HFF-Myc (cell line): ENCODE results near the gene PAX3.

Experiments used
- DNase-seq: peaks from one replicate; pipeline ENCODE4 v3.0.0-alpha.2; 2011; ENCODE audit warnings: low read depth; ENCODE audit errors: extremely low read depth
- H3K4me3 ChIP-seq: replicated peaks from 2 replicates; pipeline ENCODE4 v1.5.1; 2011; ENCODE audit warnings: low read depth, mild to moderate bottlenecking, control low read depth, low read length
- CTCF ChIP-seq: IDR thresholded peaks from 2 replicates; pipeline ENCODE4 v1.5.1; 2012; ENCODE audit warnings: mild to moderate bottlenecking, low read depth, low read length, control low read depth; ENCODE audit errors: missing control alignments

The PAX3 gene

GRCh38 chr2:222295368-222296062 is 3.3 kb downstream of the PAX3 start:
- no peak for DNase-seq
- H3K4me3 ChIP-seq: peak overlapping the region; percentile 36
- no peak for TF ChIP-seq CTCF

- H3K4me3 ChIP-seq: peak overlapping the region; percentile 36
- TF ChIP-seq CTCF: no peak
- DNase-seq: no peak
Observed at GRCh38 chr2:222294996-222295367, 3.8 kb downstream of the PAX3 start.

GRCh38 chr2:222293660-222294630 is 4.9 kb downstream of the PAX3 start:
- no peak overlapping the region for H3K4me3 ChIP-seq
- no peak for TF ChIP-seq CTCF
- no peak for DNase-seq

GRCh38 chr2:222292149-222293134 is 6.4 kb downstream of the PAX3 start:
- no peak overlapping the region for H3K4me3 ChIP-seq
- no peak for DNase-seq
- no peak for TF ChIP-seq CTCF

GRCh38 chr2:222291485-222291841 is 7.3 kb downstream of the PAX3 start:
- no peak for TF ChIP-seq CTCF
- H3K4me3 ChIP-seq: no peak overlapping the region
- no peak for DNase-seq
